C4-2B (cell line): Measurements from ENCODE around the gene ANKRD44.

Experiments
- H3K27ac ChIP-seq: fragments of 450-650 bp; 2 replicates; pipeline ENCODE4 v1.5.1; 2017
- CTCF ChIP-seq: fragments of 450-650 bp; conservative IDR thresholded peaks from 2 replicates; pipeline ENCODE4 v1.5.1; 2017; ENCODE audit warnings: mild to moderate bottlenecking
- ZFX ChIP-seq: fragments of 450-650 bp; IDR thresholded peaks from 2 replicates; pipeline ENCODE4 v1.6.1; 2017

Gene ANKRD44

GRCh38 chr2:197209742-197210408 lies 100.7 kb downstream of the ANKRD44 start:
- TF ChIP-seq ZFX (no peak), CTCF (no peak)
- no peak overlapping the region for H3K27ac ChIP-seq

DNA sequence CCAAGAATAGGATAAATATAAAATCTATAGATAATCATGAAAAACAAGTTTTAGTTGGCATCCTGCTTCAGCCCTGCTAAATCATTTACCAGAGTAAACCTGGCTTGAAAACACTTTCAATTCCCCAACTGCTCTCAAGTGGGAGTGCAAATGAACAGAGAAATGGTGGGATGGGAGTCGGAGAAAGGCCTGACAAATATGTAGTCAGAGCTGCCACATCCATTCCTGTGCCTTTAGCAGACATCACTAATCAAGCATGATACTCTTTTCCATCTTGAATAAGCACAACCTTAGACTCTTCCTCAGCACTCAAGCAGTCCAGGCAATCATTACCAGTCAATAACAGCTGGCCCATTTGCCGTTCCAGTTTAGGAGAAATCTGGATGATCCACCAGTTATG lies 101.3 kb downstream of the ANKRD44 start:
- TF ChIP-seq ZFX (no peak), CTCF (no peak)
- no peak overlapping the region for H3K27ac ChIP-seq

DNA sequence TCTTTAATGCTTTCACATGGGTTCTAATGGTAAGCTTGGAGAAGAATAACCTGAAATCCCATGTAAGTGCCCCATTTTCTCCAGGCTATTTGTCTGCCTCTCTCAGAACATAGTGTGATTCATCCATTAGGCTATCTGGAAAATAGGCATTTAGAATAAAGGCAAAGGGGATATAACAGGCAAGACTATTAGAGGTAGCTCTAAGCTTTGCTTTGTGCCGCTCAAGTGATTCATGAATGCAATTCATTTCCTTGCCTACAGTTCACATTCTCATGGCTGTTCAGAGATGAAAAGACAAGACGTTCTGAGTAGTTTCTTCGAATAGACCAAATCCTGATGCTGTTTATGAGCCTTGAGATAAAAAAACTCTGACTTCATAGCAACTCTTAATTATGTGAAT lies 101.7 kb downstream of the ANKRD44 start:
- no peak overlapping the region for H3K27ac ChIP-seq
- TF ChIP-seq ZFX, result no peak

DNA sequence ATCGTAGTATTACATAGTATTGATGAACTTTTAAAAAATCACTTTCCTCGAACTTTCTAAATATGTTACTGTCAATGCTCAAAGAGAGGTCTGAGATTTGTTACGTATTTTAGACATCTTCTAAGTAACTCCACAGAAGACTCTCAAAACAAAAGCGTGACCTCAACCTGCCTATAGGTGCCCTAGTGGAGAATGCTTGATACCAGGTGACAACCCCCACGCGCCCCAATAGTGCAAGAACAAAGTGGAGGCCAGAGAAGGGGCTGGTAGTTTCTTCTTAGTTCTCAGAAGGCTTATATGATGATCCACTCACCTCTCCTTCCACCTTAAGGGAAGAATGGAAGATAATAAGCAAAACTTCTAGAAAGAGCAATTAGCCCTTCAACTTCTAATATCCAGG lies 102.6 kb downstream of the ANKRD44 start:
- no peak overlapping the region for H3K27ac ChIP-seq

GRCh38 chr2:197207598-197207997 lies 103.0 kb downstream of the ANKRD44 start:
- TF ChIP-seq CTCF, result no peak
- H3K27ac ChIP-seq, result no peak overlapping the region

More for the DNA sequence above, 102.6 kb downstream of the ANKRD44 start:
- TF ChIP-seq ZFX, result no peak
- no peak for TF ChIP-seq CTCF

DNA sequence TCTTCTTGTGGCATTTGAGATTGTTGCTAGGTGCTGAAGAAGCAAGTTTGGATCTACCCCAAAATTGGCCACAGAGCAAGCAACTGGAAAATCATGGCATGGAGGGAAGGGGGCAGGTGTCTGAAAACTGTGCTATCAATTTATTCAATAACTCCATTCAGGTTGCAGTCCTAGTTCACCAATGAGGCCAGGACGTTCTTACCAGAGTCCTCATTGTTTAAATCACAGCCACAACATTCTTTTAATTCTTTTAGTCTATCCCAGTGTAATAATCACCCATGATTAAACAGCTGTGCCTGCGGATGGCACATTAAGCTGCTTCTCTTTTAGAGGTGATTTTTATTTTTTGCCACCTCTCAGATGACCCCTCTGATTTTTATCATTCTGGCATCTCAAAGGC lies 103.5 kb downstream of the ANKRD44 start:
- TF ChIP-seq ZFX, result no peak
- TF ChIP-seq CTCF, result no peak
- H3K27ac ChIP-seq, result no peak overlapping the region

DNA sequence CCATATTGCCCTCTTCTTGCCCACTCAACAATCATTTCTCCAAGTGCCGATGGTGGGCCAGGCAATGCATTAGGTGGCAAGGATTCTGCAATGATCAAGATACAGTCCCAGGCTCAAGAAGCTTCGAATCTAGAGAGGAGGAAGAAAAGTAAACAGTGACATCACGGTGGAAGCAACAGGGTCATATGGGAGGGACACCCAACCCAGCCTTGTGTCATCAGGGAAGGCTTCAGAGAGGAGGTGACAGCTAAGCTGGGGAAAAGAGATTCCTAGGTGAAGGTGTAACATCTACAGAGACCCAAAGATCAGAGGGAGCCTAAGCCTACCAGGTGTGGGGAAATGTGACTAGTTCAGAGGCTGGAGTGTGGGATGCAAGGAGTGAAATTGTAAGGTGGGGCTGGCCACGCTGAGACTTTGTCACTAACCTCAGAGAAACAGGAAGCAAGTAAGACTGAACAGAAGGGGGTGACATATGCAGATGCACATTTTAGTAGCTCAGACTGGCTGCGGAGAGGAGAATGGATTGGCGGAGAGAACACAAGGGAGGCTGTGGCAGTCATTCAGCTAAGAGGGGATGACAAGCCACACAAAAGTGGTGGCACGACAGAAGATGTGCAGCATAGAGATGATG lies 104.9 kb downstream of the ANKRD44 start:
- no peak for TF ChIP-seq CTCF
- no peak for TF ChIP-seq ZFX
- no peak overlapping the region for H3K27ac ChIP-seq
